Tibial nerve (tissue), 4 donors: ENCODE measurements around the gene KRT13. TPM values are rescaled to one million over a fixed set of nuclear protein-coding genes. Genes with fewer than 3 reads are reported as not detected.

Source experiments
- DNase-seq, 2 donors: peaks; one replicate each; pipeline ENCODE4 v3.0.0-alpha.2; 2019; ENCODE audit warnings: low spot score in 2 of 2
- H3K27ac ChIP-seq, 4 donors: fragments of 200-600 bp; sonication (generic) in 3 of 4; one replicate each; pipeline ENCODE4 v1.5.1; 2017 to 2019; ENCODE audit warnings: mild to moderate bottlenecking in 1 of 4
- H3K27me3 ChIP-seq, 2 donors: fragments of 200-600 bp; sonication (generic) in 1 of 2; one replicate each; pipeline versions ENCODE4 v1.5.1 to v1.6.0; 2017 to 2019
- H3K36me3 ChIP-seq, 3 donors: fragments of 200-600 bp; sonication (generic); one replicate each; pipeline ENCODE4 v1.5.1; 2018 to 2019
- H3K4me1 ChIP-seq, 4 donors: fragments of 200-600 bp; sonication (generic) in 3 of 4; one replicate each; pipeline ENCODE4 v1.5.1; 2017 to 2019
- H3K4me3 ChIP-seq, 4 donors: fragments of 200-600 bp; sonication (generic) in 3 of 4; one replicate each; pipeline ENCODE4 v1.5.1; 2017 to 2019; ENCODE audit warnings: mild to moderate bottlenecking in 1 of 4, moderate library complexity in 1 of 4
- H3K9me3 ChIP-seq, 4 donors: fragments of 200-600 bp; sonication (generic) in 3 of 4; one replicate each; pipeline ENCODE4 v1.5.1; 2017 to 2019
- EP300 ChIP-seq, 2 donors: sonication (generic); formaldehyde crosslinking; IDR thresholded peaks; one replicate each; pipeline ENCODE4 v1.6.1; 2017; ENCODE audit warnings: antibody characterized with exemption in 2 of 2, mild to moderate bottlenecking in 1 of 2
- POLR2A ChIP-seq, 2 donors: fragments of 450-650 bp; IDR thresholded peaks; one replicate each; pipeline ENCODE4 v1.6.1; 2017; ENCODE audit warnings: antibody characterized with exemption in 2 of 2, mild to moderate bottlenecking in 2 of 2, moderate library complexity in 2 of 2
- WGBS, 2 donors: methylation state at CpG; one replicate each; pipeline ENCODE4 v1.1.5; 2018; 5-methylcytosine and 5-hydroxymethylcytosine counted together
- small RNA-seq: library from RNA; depleted of rRNA; stranded (forward); fragments of <200 nt; gene quantifications from one replicate; pipeline ENCODE3, GENCODE V24; 2016
- total RNA-seq, 4 donors: library from RNA; depleted of rRNA; stranded (reverse); fragments of >200 nt; gene quantifications; one replicate each; pipeline ENCODE4 v1.1.0, GENCODE V29; 2016
- TF ChIP-seq, protein P1 (sequence below), 5 experiments: fragments of 200-600 bp in 3 of 5; fragments of 450-650 bp in 2 of 5; sonication (generic) in 3 of 5; IDR thresholded peaks; one replicate each; pipeline ENCODE4 v1.5.1; 2016 to 2019; ENCODE audit warnings: antibody characterized with exemption in 5 of 5, mild to moderate bottlenecking in 3 of 5, moderate library complexity in 2 of 5

The KRT13 gene
- total RNA-seq, 4 donors from 2014 or later, result 0.42 TPM; not detected in 3

DNA sequence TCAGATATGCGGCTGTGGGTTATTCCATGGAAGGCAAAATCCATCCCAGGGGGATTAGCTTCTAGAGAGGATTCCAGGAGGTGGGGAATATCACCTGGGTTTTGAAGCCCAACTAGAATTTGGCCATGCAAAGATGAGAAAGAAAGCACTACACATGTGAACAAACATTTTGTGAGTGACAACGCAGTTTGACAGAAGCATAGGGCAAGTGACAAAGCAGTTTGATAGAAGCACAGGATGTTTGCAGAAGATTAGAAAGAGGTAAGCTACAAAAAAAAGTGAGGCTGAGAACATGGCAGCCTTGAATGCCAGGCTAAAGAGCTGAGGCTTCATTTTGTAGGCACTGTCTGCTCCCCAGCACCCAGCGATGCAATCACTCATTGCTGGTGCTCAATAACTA lies 52.3 kb downstream of the KRT13 start:
- H3K9me3 ChIP-seq, result peaks cover 0 to 12% (median 0%) of the 10 kb centered on the region in 4 donors
- H3K36me3 ChIP-seq, result no peaks in the 10 kb centered on the region
- H3K27me3 ChIP-seq, result no peaks in the 10 kb centered on the region
- no peak for DNase-seq
- TF ChIP-seq EP300 (IDR thresholded peaks at IDR 0.05) (no peak), POLR2A (IDR thresholded peaks at IDR 0.05) (no peak)
- TF ChIP-seq, protein P1, sequence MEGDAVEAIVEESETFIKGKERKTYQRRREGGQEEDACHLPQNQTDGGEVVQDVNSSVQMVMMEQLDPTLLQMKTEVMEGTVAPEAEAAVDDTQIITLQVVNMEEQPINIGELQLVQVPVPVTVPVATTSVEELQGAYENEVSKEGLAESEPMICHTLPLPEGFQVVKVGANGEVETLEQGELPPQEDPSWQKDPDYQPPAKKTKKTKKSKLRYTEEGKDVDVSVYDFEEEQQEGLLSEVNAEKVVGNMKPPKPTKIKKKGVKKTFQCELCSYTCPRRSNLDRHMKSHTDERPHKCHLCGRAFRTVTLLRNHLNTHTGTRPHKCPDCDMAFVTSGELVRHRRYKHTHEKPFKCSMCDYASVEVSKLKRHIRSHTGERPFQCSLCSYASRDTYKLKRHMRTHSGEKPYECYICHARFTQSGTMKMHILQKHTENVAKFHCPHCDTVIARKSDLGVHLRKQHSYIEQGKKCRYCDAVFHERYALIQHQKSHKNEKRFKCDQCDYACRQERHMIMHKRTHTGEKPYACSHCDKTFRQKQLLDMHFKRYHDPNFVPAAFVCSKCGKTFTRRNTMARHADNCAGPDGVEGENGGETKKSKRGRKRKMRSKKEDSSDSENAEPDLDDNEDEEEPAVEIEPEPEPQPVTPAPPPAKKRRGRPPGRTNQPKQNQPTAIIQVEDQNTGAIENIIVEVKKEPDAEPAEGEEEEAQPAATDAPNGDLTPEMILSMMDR (IDR thresholded peaks at IDR 0.05), result no peak
- no peaks in the 10 kb centered on the region for H3K4me1 ChIP-seq
- H3K4me3 ChIP-seq, result no peak overlapping the region
- no peak overlapping the region for H3K27ac ChIP-seq
- WGBS, 2 donors, result 88 to 92% methylated on average over 3 of the region's 3 CpGs

DNA sequence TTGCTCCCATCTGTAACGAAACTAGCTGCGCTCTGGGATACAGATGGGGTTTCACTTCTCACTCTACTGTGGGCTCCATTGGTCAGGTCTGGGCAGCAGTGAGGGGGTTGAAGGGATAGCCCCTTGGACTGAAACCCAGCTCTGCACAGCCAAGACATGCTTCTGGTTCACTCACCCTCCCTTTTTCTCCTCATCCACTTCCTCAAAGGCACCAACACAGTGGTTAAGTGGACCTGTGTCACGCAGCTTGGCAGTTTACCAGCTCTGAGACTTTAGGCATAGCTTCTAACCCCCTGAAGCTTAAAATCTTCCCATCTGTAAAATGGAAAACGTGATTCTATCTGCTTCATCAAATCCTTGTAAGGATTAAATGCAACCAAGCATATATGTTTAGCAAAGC lies 53.1 kb downstream of the KRT13 start:
- 59 to 73% methylated on average over 4 of the region's 4 CpGs for WGBS, 2 donors
- Histone ChIP-seq H3K27ac (no peak overlapping the region), H3K4me1 (peaks cover 0 to 5% (median 0%) of the 10 kb centered on the region in 4 donors), H3K27me3 (no peaks in the 10 kb centered on the region), H3K9me3 (peaks cover 0 to 12% (median 0%) of the 10 kb centered on the region in 4 donors), H3K4me3 (no peak overlapping the region), H3K36me3 (no peaks in the 10 kb centered on the region)
- DNase-seq, result no peak
- TF ChIP-seq EP300 (IDR thresholded peaks at IDR 0.05) (no peak), POLR2A (IDR thresholded peaks at IDR 0.05) (no peak)
- TF ChIP-seq, protein P1 (IDR thresholded peaks at IDR 0.05), result no peak

DNA sequence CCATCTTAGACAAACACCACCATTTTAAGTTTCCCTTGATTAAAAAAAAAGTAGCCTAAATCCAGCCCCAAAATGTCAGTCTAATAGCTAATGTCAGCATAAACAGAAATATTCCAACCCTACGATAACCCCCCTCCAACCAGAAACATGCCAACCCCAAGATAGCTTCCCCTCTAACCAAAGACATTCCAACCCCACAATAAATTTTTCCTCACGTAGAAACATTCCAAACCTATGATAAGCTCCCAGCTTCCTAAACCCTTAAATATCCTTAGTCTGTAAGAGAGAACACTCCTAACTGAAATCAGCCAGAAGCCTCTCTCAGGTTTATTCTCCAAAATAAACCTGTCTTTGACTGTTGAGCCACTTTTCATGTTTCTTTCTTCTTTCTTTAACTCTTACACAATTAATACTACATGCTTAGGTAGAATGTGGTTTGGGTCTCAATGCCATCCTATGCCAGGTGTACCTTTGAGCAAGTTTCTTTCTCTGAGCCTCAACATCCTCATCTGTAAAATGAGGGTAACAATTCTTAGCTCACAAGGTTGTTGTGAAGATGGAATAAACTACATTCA lies 54.2 kb downstream of the KRT13 start:
- no peaks in the 10 kb centered on the region for H3K27me3 ChIP-seq
- TF ChIP-seq EP300 (IDR thresholded peaks at IDR 0.05), result no peak
- TF ChIP-seq, protein P1 (IDR thresholded peaks at IDR 0.05), result no peak
- no peak for TF ChIP-seq POLR2A (IDR thresholded peaks at IDR 0.05)
- H3K4me3 ChIP-seq, result no peak overlapping the region
- H3K4me1 ChIP-seq, result peaks cover 0 to 10% (median 0%) of the 10 kb centered on the region in 4 donors
- peaks cover 0 to 12% (median 0%) of the 10 kb centered on the region in 4 donors for H3K9me3 ChIP-seq
- WGBS, 2 donors, result 55 to 64% methylated on average over 2 of the region's 2 CpGs
- H3K27ac ChIP-seq, result no peak overlapping the region
- no peak for DNase-seq
- no peaks in the 10 kb centered on the region for H3K36me3 ChIP-seq

Small RNA genes lying within 50 kb of the gene (small RNA-seq; reads per million reads assigned to genes)
- gene RNU2-32P, result 0.28 reads per million

Other genes with a start within 250 kb of the KRT13 start
- not detected for gene KRTAP9-6, start 240.2 kb downstream of the KRT13 start, total RNA-seq
- not detected for gene KRTAP9-7, start 229.9 kb downstream of the KRT13 start, total RNA-seq
- gene KRTAP29-1, start 202.8 kb downstream of the KRT13 start, total RNA-seq, result not detected
- not detected for gene KRTAP16-1, start 196.3 kb downstream of the KRT13 start, total RNA-seq
- not detected for gene KRTAP17-1, start 189.9 kb downstream of the KRT13 start, total RNA-seq
- gene KRT33A, start 154.8 kb downstream of the KRT13 start, total RNA-seq, result not detected
- not detected for gene KRT33B, start 135.8 kb downstream of the KRT13 start, total RNA-seq
- gene KRT34, start 123.3 kb downstream of the KRT13 start, total RNA-seq, result not detected
- gene KRT31, start 108.0 kb downstream of the KRT13 start, total RNA-seq, result not detected
- not detected for gene KRT37, start 81.0 kb downstream of the KRT13 start, total RNA-seq
- gene KRT38, start 64.6 kb downstream of the KRT13 start, total RNA-seq, result not detected
- gene KRT32, start 38.2 kb downstream of the KRT13 start, total RNA-seq, result under 1 TPM in 1 of 4 donors, not detected in 3; 0.21 TPM
- not detected for gene KRT35, start 24.5 kb downstream of the KRT13 start, total RNA-seq
- under 1 TPM in 1 of 4 donors, not detected in 3; 0.42 TPM for gene KRT36, start 15.7 kb downstream of the KRT13 start, total RNA-seq
- gene KRT15, start 13.3 kb upstream of the KRT13 start, total RNA-seq, result 1 to 10 TPM in 1 of 4 donors, under 1 TPM in 2, not detected in 1; 0.42 to 4.2 (median 0.78) TPM
- 1,000 to 10,000 TPM in 2 of 4 donors, 100 to 1,000 TPM in 1, 10 to 100 TPM in 1; 85.5 to 1,774 (median 1,323) TPM for gene KRT19, start 22.7 kb upstream of the KRT13 start, total RNA-seq
- gene KRT9, start 66.4 kb upstream of the KRT13 start, total RNA-seq, result not detected
- 10 to 100 TPM in 3 of 4 donors, 1 to 10 TPM in 1; 8.4 to 57.8 (median 34.0) TPM for gene KRT14, start 81.3 kb upstream of the KRT13 start, total RNA-seq
- 10 to 100 TPM in 1 of 4 donors, 1 to 10 TPM in 2, not detected in 1; 2.4 to 12.6 (median 6.6) TPM for gene KRT16, start 107.2 kb upstream of the KRT13 start, total RNA-seq
- 1 to 10 TPM in 1 of 4 donors, not detected in 3; 1.5 TPM for gene KRT17, start 119.0 kb upstream of the KRT13 start, total RNA-seq
- 100 to 1,000 TPM; 172 to 458 (median 243) TPM for gene EIF1, start 183.3 kb upstream of the KRT13 start, total RNA-seq
- not detected for gene GAST, start 206.7 kb upstream of the KRT13 start, total RNA-seq
- 1 to 10 TPM in 1 of 4 donors, under 1 TPM in 1, not detected in 2; 0.98 to 1.8 TPM for gene HAP1, start 229.0 kb upstream of the KRT13 start, total RNA-seq